ENCODE data around the gene C9orf85.

DNA sequence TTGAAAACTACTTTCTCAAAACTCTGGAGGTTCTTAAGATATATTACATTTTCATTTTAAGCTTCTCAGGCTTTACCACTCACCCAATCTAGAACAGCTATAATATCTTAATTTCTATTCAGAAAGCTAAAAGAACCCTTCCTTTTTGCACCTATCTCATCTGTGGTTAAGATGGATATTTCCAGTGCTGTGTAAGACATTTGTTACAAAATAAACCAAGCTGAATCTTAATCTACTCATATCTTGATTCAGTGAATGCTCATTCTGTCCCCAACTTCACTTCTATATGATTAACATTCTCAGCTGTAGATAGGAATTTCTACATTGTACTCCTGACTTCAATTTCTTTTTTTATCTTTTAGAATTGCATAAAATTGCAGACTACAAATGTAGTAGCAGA lies 15.5 kb upstream of the C9orf85 start:
- TF ChIP-seq, protein P1, sequence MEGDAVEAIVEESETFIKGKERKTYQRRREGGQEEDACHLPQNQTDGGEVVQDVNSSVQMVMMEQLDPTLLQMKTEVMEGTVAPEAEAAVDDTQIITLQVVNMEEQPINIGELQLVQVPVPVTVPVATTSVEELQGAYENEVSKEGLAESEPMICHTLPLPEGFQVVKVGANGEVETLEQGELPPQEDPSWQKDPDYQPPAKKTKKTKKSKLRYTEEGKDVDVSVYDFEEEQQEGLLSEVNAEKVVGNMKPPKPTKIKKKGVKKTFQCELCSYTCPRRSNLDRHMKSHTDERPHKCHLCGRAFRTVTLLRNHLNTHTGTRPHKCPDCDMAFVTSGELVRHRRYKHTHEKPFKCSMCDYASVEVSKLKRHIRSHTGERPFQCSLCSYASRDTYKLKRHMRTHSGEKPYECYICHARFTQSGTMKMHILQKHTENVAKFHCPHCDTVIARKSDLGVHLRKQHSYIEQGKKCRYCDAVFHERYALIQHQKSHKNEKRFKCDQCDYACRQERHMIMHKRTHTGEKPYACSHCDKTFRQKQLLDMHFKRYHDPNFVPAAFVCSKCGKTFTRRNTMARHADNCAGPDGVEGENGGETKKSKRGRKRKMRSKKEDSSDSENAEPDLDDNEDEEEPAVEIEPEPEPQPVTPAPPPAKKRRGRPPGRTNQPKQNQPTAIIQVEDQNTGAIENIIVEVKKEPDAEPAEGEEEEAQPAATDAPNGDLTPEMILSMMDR (IDR thresholded peaks at IDR 0.05; ENCODE audit: poor library complexity), result no peak
- TF ChIP-seq EZH2 (IDR thresholded peaks at IDR 0.05; ENCODE audit: borderline replicate concordance), result no peak
